Measurements from ENCODE around the gene GJB2.

DNA sequence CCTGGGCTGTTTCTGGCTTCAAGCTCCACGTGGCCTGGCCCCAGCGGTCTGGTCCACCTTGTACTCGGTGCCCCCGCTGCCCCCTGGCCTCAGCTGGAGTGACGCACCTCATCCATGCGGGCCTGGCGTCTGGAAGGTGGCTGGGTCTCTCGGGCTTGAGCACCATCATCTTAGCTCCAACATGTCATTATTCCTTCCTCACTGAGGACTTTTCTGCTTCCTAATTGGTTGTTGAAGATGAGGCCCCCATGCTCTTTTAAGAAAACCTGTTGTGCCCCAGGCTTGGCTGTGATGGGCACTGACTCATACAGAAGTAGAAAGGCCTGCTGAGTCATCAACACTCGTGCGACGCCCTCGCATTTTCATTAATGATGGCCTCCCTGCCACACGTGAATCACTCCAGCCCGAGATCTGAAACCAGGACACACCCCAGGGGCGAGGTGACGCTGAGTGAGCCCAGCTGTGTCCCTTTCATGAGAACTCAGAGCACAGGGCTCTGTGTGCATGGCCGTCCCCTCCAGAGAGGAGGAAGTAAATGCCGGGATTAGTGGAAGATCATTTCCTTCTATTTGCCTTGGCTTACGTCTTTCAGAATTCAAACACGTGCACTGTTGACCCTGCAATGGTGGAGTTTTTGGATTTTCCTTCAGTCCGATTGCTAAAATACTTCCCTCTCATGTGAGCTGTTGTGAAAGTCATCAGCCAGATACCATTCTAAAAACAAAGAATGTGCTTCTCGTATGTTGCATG, 17.9 kb downstream of the GJB2 start:
- no peak for TF ChIP-seq EZH2 (IDR thresholded peaks at IDR 0.05; ENCODE audit: insufficient read depth, low read length)
- TF ChIP-seq, protein P1, sequence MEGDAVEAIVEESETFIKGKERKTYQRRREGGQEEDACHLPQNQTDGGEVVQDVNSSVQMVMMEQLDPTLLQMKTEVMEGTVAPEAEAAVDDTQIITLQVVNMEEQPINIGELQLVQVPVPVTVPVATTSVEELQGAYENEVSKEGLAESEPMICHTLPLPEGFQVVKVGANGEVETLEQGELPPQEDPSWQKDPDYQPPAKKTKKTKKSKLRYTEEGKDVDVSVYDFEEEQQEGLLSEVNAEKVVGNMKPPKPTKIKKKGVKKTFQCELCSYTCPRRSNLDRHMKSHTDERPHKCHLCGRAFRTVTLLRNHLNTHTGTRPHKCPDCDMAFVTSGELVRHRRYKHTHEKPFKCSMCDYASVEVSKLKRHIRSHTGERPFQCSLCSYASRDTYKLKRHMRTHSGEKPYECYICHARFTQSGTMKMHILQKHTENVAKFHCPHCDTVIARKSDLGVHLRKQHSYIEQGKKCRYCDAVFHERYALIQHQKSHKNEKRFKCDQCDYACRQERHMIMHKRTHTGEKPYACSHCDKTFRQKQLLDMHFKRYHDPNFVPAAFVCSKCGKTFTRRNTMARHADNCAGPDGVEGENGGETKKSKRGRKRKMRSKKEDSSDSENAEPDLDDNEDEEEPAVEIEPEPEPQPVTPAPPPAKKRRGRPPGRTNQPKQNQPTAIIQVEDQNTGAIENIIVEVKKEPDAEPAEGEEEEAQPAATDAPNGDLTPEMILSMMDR (IDR thresholded peaks at IDR 0.05; ENCODE audit: insufficient read depth, low read depth, low read length) = no peak
